Ishikawa (cell line): ENCODE data around the gene ITIH5.
A peak's percentile ranks its signal among the peaks of the same experiment; 100 is the strongest.

Source experiments
- CEBPB ChIP-seq: IDR thresholded peaks from 2 replicates; pipeline ENCODE4 v1.6.1; 2012
- CREB1 ChIP-seq: IDR thresholded peaks from 2 replicates; pipeline ENCODE4 v1.6.1; 2012; ENCODE audit warnings: low read depth
- EGR1 ChIP-seq: IDR thresholded peaks from 2 replicates; pipeline ENCODE4 v1.6.1; 2012
- EP300 ChIP-seq: IDR thresholded peaks from 2 replicates; pipeline ENCODE4 v1.6.1; 2012; ENCODE audit warnings: borderline replicate concordance
- FOXM1 ChIP-seq: IDR thresholded peaks from 2 replicates; pipeline ENCODE4 v1.6.1; 2012; ENCODE audit warnings: low read depth, borderline replicate concordance
- NFIC ChIP-seq: IDR thresholded peaks from 2 replicates; pipeline ENCODE4 v1.6.1; 2012
- RAD21 ChIP-seq: IDR thresholded peaks from 2 replicates; pipeline ENCODE4 v1.6.1; 2012; ENCODE audit warnings: low read depth
- REST ChIP-seq: IDR thresholded peaks from 2 replicates; pipeline ENCODE4 v1.6.1; 2012; ENCODE audit warnings: low read depth, mild to moderate bottlenecking
- TAF1 ChIP-seq: IDR thresholded peaks from 2 replicates; pipeline ENCODE4 v1.6.1; 2012; ENCODE audit warnings: low read depth, mild to moderate bottlenecking
- TCF12 ChIP-seq: IDR thresholded peaks from 2 replicates; pipeline ENCODE4 v1.6.1; 2012; ENCODE audit warnings: low read depth
- TEAD4 ChIP-seq: IDR thresholded peaks from 2 replicates; pipeline ENCODE4 v1.6.1; 2012
- USF1 ChIP-seq: IDR thresholded peaks from 2 replicates; pipeline ENCODE4 v1.6.1; 2012
- YY1 ChIP-seq: IDR thresholded peaks from 2 replicates; pipeline ENCODE4 v1.6.1; 2012; ENCODE audit warnings: low read depth
- ZBTB7A ChIP-seq: IDR thresholded peaks from 2 replicates; pipeline ENCODE4 v1.6.1; 2012; ENCODE audit warnings: low read depth
- TF ChIP-seq, protein P1 (sequence below): IDR thresholded peaks from 2 replicates; pipeline ENCODE4 v1.6.1; 2012

ITIH5 gene

GRCh38 chr10:7551950-7552716 lies 114.6 kb downstream of the ITIH5 start:
- no peak for TF ChIP-seq EGR1
- peak; percentile 55 for TF ChIP-seq NFIC
- TF ChIP-seq CREB1 = no peak
- TF ChIP-seq RAD21 = no peak; the same call in 1 of the 2 replicates
- TF ChIP-seq TAF1 = no peak
- 0 out of 2 replicates have a peak, but pooled peaks have one; percentile 32 for TF ChIP-seq ZBTB7A
- peak; percentile 68; the same call in 1 of the 2 replicates for TF ChIP-seq FOXM1
- TF ChIP-seq TCF12 = peak; percentile 89
- peak; percentile 17 for TF ChIP-seq TEAD4
- peak; percentile 80 for TF ChIP-seq EP300
- TF ChIP-seq, protein P1, sequence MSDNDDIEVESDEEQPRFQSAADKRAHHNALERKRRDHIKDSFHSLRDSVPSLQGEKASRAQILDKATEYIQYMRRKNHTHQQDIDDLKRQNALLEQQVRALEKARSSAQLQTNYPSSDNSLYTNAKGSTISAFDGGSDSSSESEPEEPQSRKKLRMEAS = peak; percentile 68
- no peak for TF ChIP-seq REST

DNA sequence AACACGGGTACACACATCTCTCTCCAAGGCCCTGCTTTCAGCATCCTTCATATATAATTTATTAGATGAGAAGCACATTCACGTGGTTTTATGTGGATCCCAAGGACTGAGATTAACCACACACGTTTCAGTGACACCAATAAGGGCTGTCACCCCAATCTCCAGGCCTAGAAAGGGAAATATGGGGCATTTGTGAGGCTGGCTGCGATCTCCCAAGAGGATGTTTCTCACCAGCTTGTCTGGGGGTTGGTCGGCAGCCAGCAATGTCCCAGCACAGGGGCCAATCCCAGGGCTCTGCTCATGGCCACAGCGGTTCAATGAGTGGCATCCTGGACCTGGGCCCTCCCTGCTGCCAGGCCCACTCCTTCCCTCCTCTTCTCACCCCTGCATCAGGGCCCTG lies 115.5 kb downstream of the ITIH5 start:
- TF ChIP-seq EP300 (no peak), TEAD4 (no peak), EGR1 (no peak), REST (no peak), CEBPB (no peak), FOXM1 (no peak), ZBTB7A (no peak), NFIC (no peak), USF1 (no peak), YY1 (no peak), TAF1 (no peak), TCF12 (no peak), CREB1 (no peak), RAD21 (no peak)
- TF ChIP-seq, protein P1 = no peak

- TF ChIP-seq EGR1 (no peak), YY1 (no peak), REST (no peak), NFIC (no peak), TEAD4 (no peak), CREB1 (no peak), EP300 (no peak), TAF1 (no peak), RAD21 (no peak), USF1 (no peak), FOXM1 (no peak)
- TF ChIP-seq, protein P1 = no peak
Observed at GRCh38 chr10:7550013-7550412, 116.8 kb downstream of the ITIH5 start.

DNA sequence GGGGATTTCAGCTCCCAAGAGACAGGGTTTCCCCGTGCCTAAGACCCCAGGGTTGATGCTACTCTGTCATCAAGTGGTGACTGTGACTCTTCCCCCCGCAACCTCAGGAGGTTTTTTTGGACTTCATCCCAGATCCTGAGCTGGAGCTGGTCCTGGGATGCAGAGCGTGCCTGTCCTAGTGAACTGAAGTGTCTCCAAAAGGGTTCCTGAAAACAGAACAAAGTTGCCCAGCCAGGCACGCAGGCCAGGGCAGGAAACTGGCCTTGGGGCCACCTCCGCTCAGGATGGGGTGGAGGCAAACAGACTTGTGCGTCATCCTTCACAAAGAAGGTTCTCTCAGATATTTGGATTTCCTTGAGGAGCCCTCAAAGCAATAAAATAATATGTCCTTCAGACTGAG lies 118.9 kb downstream of the ITIH5 start:
- TF ChIP-seq, protein P1 = no peak
- TF ChIP-seq CEBPB (no peak), YY1 (no peak), TEAD4 (no peak), NFIC (no peak), TAF1 (no peak), REST (no peak), TCF12 (no peak), CREB1 (no peak), EGR1 (no peak), USF1 (no peak), RAD21 (no peak), FOXM1 (no peak), ZBTB7A (no peak), EP300 (no peak)
